GM12874 (cell line): ENCODE results near the gene SLC12A5.

ENCODE experiments used
- CTCF ChIP-seq: IDR thresholded peaks from 2 replicates; pipeline ENCODE4 v1.5.1; 2011; ENCODE audit warnings: low read depth, mild to moderate bottlenecking, control low read depth, low read length, moderate library complexity; ENCODE audit not compliant: insufficient read depth

Gene SLC12A5

GRCh38 chr20:45994761-45995493 is 34.1 kb upstream of the SLC12A5 start:
- TF ChIP-seq CTCF, result no peak

- TF ChIP-seq CTCF, result no peak
Observed at GRCh38 chr20:45997187-45997586, 31.8 kb upstream of the SLC12A5 start.

GRCh38 chr20:45998337-45998736 is 30.7 kb upstream of the SLC12A5 start:
- no peak for TF ChIP-seq CTCF

DNA sequence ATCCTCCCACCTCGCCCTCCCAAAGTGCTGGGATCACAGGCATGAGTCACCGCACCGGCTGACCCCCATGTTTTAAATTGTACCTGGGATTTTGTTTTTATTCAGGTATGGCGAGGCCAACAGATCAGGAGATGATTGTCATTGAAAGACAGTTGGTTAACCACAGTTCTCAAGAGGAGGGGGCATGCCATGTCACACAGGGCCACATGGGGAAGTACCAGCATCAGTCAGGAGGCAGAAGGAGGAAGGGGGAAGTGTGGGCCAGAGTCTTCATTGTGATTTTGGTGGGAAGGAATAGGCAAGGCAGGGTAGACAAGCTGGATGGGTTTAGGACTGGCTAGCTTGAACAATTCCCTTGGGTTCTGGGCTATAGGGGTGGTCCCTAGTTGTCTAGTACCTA is 30.3 kb upstream of the SLC12A5 start:
- no peak for TF ChIP-seq CTCF

DNA sequence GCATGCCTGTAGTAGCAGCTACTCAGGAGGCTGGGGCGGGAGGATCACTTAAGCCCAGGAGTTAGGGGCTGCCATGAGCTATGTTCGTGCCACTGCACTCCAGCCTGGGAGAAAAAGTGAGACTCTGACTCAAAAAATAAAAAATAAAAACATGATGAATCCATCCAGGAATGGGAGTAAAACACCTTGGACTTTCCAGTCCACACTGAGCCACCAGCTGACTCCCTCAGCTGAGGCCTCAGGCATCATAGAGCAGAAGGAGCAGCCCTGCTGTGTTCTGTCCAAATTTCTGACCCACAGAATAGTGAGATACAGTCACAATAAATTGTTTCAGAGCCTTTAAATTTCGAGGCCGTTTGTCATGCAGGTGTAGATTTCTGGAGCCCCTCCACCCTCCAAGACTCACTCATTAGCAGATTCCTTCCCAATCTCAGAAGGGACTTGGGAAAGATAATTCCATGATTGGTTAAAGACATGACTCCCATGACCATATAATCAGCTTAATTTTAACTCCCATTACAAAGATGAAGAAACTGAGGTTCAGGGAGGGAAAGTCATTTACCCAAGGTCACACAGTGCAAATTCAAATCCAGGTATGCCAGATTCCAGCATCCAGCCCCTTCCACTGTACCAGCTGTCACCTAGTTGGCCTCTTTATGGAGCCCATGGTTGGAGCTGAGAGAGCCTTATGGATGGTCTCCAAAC is 29.3 kb upstream of the SLC12A5 start:
- no peak for TF ChIP-seq CTCF

DNA sequence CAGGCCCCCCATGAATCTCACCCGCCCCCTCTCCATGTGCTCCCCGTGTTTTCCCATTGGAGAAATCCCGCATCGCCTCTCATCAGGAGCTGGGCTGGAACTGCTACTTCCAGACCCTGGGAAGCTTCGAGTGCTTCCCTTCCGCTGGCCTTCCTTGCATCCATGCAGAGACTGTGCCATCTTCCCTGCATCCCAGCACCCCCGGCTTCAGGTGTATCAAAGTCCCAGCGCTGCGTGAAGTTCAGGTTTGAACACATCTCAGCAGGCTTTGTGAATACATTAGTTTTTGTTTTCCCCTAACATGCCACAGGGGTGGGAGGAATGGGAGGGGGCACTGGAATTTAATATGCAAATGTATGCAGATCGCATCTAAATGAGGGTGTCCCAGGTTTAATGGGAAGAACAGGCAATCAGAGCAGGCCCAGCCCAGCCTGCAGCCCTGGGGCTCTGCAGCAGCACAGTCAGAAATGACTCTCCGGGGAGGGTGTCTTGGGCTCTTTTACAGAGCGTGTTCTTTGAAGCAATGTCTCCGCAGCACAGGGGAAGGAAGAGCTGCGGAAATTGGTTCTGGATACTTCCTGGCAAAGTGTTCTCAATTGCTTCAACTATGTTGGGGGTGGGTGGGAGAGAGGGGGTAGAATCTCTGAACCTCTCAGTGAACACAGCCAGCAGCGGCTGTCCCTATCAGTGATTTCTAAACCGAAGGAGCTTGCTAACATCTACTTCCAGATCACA is 28.6 kb upstream of the SLC12A5 start:
- TF ChIP-seq CTCF, result no peak

DNA sequence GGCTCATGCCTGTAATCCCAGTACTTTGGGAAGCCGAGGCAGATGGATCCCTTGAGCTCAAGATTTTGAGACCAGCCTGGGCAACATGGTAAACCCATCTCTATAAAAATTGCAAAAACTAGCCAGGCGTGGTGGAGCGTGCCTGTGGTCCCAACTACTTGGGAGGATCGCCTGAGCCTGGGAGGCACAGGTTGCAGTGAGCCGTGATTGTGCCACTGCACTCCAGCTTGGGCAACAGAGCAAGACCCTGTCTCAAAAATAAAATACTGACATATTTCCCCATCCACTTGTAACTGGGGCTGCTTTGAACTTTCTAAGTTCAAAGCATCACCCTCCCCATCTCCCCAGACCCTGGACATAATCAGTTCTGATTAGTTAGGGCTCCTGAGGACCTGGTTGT is 27.5 kb upstream of the SLC12A5 start:
- no peak for TF ChIP-seq CTCF
